HG02588 (cell line): ENCODE results near the gene EIF2S2.
A peak's percentile ranks its signal among the peaks of the same experiment; 100 is the strongest.
"Not testable (repeated sequence)": the region's sequence is repeated elsewhere in the genome, so short reads cannot be mapped to it uniquely, and the experiment has no call there.

Experiments used
- ATAC-seq: cut with Tn5 transposase; IDR thresholded peaks from one replicate; pipeline ENCODE4 v1.9.1; 2021; ENCODE audit warnings: mild to moderate bottlenecking, moderate library complexity; ENCODE audit not compliant: unreplicated experiment

The EIF2S2 gene, protein sequence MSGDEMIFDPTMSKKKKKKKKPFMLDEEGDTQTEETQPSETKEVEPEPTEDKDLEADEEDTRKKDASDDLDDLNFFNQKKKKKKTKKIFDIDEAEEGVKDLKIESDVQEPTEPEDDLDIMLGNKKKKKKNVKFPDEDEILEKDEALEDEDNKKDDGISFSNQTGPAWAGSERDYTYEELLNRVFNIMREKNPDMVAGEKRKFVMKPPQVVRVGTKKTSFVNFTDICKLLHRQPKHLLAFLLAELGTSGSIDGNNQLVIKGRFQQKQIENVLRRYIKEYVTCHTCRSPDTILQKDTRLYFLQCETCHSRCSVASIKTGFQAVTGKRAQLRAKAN

GRCh38 chr20:34111702-34112599 lies at the start of gene EIF2S2:
Gene EIF2S2 (minus strand): TSS chr20:34112243. CDS start chr20:34112110, 133 bp downstream.
- ATAC-seq, result peak; percentile 91

DNA sequence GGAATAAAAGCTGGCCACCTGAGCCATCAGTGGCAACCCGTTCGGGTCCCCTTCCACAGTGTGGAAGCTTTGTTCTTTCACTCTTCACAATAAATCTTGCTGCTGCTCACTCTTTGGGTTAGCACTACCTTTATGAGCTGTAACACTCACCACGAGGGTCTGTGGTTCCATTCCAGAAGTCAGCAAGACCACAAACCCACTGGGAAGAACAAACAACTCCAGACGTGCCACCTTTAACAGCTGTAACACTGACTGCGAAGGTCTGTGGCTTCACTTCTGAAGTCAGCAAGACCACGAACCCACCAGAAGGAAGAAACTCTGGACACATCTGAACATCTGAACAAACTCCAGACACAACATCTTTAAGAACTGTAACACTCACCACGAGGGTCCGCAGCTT lies 45.7 kb upstream of the EIF2S2 start:
- ATAC-seq, result not testable (repeated sequence)

- no peak for ATAC-seq
Observed at GRCh38 chr20:34155836-34156235, 43.8 kb upstream of the EIF2S2 start.

- ATAC-seq, result not testable (repeated sequence)
Observed at GRCh38 chr20:34153169-34153568, 41.1 kb upstream of the EIF2S2 start.

- ATAC-seq, result not testable (repeated sequence)
Observed at GRCh38 chr20:34152073-34152472, 40.0 kb upstream of the EIF2S2 start.

DNA sequence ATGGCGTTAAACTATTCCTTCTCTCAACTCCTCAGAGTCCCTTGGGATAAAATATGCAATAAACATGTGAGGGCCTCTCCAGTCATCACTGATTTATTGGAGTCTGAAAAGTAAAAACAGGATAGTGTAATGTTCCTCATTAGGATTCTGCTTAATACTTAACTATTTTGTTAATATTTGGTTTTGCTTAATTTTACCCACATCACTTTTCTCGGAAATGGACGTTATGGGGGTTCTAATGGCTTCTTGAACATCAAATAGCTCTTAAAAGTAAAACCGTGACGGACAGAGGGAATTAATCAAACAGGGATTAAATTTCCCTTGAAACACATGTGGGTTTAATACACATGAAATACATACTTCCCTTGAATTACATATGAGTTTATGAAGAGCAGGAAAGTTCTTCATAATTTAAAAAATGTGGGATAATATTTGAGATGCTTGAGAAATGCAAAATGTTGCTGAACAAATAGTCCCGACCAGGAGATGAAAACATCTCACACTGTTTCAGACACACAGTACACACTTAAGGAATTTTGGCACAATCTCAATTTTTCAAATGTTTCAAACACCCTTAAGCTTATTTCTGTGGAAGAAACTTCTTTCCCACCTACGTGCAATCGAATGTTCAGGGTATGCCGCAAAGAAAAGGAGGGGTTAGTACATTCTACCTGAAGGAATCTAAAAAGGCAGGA lies 38.4 kb upstream of the EIF2S2 start:
- ATAC-seq, result no peak

GRCh38 chr20:34145280-34145819 lies 33.3 kb upstream of the EIF2S2 start:
- ATAC-seq, result no peak

DNA sequence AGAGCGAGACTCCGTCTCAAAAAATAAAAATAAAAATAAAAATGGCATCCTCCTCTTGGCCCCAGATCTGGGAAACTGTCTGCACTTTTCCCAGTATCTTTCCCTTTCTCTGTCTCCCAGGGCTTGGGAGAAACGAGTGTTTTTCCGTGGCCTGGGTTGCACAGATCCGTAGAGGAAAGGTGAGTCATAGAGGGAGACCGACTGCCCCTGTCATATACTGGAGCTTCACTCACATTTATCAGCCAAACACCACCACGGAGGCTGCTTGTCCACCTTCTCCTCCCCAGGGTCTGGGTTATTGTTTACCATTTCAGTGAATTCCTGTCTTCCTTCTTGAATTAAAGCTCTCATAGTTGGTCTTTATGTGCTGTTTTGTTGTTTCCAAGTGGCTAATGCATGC lies 31.9 kb upstream of the EIF2S2 start:
- ATAC-seq, result no peak

DNA sequence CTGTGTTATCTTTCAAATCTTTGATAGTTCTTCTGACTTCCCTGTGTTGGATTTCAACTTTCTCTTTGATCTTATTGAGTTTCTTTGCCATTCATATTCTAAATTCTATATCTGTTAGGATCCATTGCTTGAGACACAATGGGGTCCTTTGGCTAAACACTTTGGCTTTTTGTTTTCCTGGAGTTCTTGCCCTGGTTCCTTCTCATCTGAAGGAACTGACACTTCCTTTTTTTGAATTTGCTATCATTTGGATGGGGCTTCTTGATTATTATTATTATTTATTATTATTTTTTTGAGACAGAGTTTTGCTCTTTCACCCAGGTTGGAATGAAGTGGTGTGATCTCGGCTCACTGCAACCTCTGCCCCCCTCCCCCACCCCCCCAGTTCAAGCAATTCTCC lies 30.1 kb upstream of the EIF2S2 start:
- ATAC-seq, result no peak

- no peak for ATAC-seq
Observed at GRCh38 chr20:34141293-34141692, 29.2 kb upstream of the EIF2S2 start.

- ATAC-seq, result not testable (repeated sequence)
Observed at GRCh38 chr20:34135525-34136275, 23.7 kb upstream of the EIF2S2 start.

- ATAC-seq, result not testable (repeated sequence)
Observed at GRCh38 chr20:34133365-34133860, 21.4 kb upstream of the EIF2S2 start.

DNA sequence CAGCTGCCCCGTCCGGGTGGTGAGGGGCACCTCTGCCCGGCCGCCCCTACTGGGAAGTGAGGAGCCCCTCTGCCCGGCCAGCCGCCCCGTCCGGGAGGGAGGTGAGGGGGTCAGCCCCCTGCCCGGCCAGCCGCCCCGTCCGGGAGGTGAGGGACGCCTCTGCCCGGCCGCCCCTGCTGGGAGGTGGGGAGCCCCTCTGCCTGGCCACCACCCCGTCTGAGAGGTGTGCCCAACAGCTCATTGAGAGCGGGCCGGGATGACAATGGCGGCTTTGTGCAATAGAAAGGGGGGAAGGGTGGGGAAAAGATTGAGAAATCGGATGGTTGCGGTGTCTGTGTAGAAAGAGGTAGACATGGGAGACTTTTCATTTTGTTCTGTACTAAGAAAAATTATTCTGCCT lies 20.9 kb upstream of the EIF2S2 start:
- ATAC-seq, result not testable (repeated sequence)

DNA sequence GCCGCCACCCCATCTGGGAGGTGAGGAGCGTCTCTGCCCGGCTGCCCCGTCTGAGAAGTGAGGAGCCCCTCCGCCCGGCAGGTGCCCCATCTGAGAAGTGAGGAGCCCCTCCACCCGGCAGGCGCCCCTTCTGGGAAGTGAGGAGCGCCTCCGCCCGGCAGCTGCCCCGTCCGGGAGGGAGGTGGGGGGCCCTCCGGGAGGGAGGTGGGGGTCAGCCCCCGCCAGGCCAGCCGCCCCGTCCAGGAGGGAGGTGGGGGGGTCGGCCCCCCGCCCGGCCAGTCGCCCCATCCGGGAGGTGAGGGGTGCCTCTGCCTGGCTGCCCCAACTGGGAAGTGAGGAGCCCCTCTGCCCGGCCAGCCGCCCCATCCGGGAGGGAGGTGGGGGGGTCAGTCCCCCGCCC lies 20.4 kb upstream of the EIF2S2 start:
- not testable (repeated sequence) for ATAC-seq

DNA sequence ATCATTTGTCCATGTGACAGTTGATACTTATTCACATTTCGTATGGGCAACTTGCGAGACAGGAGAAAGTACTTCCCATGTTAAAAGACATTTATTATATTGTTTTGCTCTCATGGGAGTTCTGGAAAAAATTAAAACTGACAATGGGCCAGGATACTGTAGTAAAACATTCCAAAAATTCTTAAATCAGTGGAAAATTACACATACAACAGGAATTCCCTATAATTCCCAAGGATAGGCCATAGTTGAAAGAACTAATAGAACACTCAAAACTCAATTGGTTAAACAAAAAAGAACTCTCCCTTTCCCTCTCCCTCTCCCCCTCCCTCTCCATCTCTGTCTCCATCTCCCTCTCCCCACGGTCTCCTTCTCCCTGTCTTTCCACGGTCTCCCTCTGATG lies 19.4 kb upstream of the EIF2S2 start:
- ATAC-seq, result no peak

GRCh38 chr20:34129518-34130162 lies 17.6 kb upstream of the EIF2S2 start:
- no peak for ATAC-seq

DNA sequence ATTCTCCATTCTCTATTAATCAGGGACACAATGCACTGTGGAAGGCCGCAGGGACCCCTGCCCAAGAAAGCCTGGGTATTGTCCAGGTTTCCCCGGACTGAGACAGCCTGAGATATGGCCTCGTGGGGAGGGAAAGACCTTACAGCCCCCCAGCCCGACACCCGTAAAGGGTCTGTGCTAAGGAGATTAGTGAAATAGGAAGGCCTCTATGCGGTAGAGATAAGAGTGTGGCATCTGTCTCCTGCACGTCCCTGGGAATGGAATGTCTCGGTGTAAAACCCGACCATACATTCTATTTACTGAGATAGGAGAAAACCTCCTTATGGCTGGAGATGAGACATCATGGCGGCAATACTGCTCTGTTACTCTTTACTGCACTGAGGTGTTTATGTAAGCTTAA lies 15.7 kb upstream of the EIF2S2 start:
- no peak for ATAC-seq

- no peak for ATAC-seq
Observed at GRCh38 chr20:34124469-34125249, 12.6 kb upstream of the EIF2S2 start.

- ATAC-seq, result no peak
Observed at GRCh38 chr20:34123309-34123708, 11.3 kb upstream of the EIF2S2 start.
